Activated naive CD4-positive, alpha-beta T cell treated with Interleukin-2 at 50 U/mL for 16 hours (primary cell): Measurements from ENCODE around the gene KLHL14.
"Not testable (repeated sequence)": the region's sequence is repeated elsewhere in the genome, so short reads cannot be mapped to it uniquely, and the experiment has no call there.

ENCODE experiments used
- DNase-seq: peaks from one replicate; pipeline ENCODE4 v3.0.0-alpha.2; 2020

The KLHL14 gene, protein sequence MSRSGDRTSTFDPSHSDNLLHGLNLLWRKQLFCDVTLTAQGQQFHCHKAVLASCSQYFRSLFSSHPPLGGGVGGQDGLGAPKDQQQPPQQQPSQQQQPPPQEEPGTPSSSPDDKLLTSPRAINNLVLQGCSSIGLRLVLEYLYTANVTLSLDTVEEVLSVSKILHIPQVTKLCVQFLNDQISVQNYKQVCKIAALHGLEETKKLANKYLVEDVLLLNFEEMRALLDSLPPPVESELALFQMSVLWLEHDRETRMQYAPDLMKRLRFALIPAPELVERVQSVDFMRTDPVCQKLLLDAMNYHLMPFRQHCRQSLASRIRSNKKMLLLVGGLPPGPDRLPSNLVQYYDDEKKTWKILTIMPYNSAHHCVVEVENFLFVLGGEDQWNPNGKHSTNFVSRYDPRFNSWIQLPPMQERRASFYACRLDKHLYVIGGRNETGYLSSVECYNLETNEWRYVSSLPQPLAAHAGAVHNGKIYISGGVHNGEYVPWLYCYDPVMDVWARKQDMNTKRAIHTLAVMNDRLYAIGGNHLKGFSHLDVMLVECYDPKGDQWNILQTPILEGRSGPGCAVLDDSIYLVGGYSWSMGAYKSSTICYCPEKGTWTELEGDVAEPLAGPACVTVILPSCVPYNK

GRCh38 chr18:32772581-32773381, at the start of gene KLHL14:
TSS of gene KLHL14 (minus strand) at chr18:32773023. CDS start at chr18:32770591, 2,432 bp downstream.
- DNase-seq = no peak

GRCh38 chr18:32822197-32822596, 49.4 kb upstream of the KLHL14 start:
- DNase-seq = no peak

GRCh38 chr18:32815881-32816280, 43.1 kb upstream of the KLHL14 start:
- DNase-seq = no peak

DNA sequence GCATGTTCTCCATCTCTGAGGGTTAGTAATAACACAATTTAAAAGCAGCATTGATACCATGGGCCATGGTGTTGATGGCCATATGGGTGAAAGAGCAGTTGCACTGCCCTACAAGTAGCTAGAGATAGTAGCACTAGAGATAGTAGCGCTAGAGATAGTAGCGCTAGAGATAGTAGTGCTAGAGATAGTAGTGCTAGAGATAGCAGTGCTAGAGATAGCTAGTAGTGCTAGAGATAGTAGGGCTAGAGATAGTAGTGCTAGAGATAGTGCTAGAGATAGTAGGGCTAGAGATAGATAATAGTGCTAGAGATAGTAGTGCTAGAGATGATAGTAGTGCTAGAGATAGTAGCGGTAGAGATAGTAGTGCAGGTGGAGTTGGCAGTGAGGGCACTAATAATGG, 39.5 kb upstream of the KLHL14 start:
- no peak for DNase-seq

GRCh38 chr18:32810314-32810713, 37.5 kb upstream of the KLHL14 start:
- DNase-seq = no peak

GRCh38 chr18:32805354-32805753, 32.5 kb upstream of the KLHL14 start:
- no peak for DNase-seq

- no peak for DNase-seq
These were observed 31.5 kb upstream of the KLHL14 start for GRCh38 chr18:32804134-32804888.

GRCh38 chr18:32803568-32803967, 30.7 kb upstream of the KLHL14 start:
- no peak for DNase-seq

DNA sequence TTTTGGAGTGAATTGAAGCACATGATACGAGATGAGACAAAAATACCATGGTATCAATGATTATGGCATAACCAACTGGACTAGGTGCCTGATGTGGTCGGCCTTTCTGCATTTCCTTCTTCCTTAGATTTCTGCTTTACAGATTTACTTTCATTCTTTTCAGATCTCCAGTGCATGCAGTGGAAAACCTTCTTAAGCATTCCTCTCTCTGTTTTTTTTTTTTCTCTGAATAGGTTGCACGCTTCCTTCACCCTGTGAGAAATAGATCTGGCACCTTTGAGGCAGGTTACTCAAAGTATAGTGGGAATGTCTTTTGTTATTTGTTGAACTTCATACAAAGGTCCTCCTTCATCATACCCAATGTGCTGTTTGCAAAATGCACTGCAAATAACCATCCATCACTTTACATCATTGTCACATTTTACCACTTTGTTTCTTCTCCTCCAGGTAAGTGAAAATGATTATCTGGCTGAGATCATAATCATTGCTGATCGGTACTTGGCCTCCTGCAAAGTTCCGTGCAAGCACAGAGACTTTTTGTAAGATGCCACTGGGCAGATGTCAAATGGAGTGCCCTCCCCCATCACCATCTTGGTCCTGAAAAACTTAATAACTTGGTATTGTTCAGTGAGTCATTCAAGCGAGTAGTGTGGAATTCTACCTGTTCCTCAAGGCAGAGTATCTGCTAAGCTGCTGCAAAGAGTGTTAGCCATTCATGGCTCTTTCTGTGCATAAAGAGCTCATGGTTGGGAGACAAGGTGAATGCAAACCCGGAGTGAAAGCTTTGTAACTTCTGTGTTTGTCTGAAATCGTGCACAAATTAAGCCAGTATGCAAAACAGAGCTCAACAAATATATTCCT, 30.0 kb upstream of the KLHL14 start:
- no peak for DNase-seq

DNA sequence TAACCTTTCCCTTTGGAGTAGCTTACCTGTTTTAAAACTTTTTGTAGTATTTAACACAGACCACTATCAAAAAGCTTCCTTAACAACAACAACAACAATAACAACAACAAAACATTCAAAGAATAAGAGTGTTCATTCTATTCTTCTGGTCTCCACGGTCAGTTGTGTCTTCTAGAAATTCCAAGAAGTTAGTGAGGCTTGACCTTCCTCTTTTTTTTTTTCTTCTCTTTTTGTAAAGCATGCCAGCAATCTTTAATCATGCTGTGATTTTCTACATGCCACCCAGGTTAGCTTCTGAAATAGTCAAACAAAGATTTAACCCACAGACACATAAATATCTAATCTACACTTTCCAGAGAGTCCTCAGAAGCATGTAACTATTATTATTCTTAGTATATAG, 28.4 kb upstream of the KLHL14 start:
- DNase-seq = no peak

DNA sequence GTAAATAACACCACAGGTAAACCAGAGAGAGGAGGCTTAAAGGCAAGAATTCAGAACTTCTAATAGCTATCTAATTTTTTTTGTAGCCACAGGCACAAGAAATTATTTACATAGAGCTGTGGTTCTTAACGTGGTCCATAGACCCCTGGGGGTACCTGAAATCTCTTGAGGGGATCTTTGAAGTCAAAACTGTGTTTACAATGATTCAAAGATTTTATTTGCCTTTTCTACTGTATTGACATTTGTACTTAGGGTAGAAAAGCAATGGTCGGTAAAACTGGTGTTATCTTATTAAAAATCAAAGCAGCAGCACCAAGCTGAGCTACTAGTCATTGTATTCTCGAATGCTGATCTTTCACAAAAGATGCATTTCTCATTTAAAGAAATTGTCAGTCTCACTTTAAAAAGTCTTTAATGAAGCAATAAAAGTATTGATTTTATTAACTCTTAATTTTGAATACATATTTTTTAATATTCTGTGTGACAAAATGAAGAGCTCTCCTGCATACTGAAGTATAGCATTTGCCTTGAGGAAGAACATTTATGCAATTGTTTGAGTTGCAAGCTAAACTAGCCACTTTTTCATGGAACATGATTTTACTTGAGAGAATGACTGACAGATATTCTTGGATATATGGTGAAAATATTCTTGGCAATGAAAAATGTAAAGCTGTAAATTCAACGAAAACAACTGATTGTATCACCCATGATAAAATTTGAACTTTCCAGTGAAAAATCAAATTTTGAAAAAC, 25.6 kb upstream of the KLHL14 start:
- DNase-seq = no peak

GRCh38 chr18:32794667-32795066, 21.8 kb upstream of the KLHL14 start:
- DNase-seq = not testable (repeated sequence)

DNA sequence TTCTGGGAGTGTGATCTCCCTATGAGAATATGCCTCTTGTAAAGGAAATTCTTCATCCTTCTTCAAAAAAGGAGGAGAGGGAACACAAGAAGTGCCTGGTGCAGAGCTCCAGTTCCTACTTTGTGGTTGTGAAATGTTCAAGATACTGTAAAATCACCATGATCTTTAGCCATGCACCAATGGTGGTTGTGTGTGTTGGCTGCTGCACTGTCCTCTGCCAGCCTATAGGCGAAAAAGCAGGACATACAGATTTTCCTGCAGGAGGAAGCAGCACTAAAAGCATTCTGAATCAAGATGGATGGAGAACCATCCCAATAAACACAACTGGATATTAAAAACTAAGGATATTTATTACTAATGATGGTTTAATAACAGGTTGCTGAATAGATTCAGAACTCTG, 6.2 kb upstream of the KLHL14 start:
- DNase-seq = no peak

GRCh38 chr18:32777049-32777448, 4.2 kb upstream of the KLHL14 start:
- DNase-seq = no peak

- no peak for DNase-seq
These were observed 3.7 kb upstream of the KLHL14 start for GRCh38 chr18:32776561-32776960.

- no peak for DNase-seq
These were observed 2.8 kb upstream of the KLHL14 start for GRCh38 chr18:32775628-32776027.

DNA sequence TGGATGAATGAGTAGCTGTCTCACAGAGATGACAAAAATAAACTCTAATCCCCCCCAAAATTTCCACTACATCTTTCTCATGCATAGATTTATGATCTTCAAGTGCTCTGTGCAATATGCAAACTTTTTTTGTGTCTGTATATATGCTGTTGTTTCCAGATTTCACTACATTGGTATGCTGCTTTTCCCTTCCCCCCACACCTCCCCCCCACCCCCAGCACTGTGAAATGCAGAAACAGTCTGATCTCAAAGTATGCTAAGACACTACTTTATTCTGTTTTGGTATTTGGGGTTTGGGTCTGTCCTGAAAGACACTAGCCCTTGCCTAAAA, 524 bp upstream of the KLHL14 start:
- no peak for DNase-seq

GRCh38 chr18:32771871-32772580, 797 bp downstream of the KLHL14 start:
- no peak for DNase-seq

DNA sequence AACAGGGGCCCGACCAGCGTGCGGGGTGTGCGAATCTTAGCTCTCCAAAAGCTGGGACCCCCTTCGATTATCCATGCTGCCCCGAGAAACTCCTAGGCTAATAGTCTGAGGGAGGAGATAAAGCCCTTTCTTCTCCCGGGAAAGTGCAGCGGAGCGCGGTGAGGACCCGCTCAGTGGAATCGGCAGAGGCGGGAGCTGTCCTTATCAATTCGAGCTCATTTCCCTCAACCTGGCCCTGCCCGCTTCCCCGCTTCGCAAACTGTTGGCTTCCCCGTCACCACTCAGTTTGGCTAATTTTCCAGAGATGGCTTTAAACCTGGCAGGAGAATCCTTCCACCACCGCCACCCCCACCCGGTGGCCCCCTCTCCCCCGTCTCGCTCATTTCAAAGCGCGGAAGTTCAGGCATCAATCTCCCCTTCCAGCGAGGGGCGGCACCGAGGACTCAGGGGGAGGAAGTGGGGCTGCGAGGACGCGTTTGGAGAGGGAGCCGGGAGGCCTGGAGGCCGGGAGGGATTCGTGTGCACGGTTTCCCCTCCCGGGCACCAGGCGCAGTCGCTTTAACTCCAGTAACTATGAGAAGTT, 1.6 kb downstream of the KLHL14 start:
- no peak for DNase-seq

DNA sequence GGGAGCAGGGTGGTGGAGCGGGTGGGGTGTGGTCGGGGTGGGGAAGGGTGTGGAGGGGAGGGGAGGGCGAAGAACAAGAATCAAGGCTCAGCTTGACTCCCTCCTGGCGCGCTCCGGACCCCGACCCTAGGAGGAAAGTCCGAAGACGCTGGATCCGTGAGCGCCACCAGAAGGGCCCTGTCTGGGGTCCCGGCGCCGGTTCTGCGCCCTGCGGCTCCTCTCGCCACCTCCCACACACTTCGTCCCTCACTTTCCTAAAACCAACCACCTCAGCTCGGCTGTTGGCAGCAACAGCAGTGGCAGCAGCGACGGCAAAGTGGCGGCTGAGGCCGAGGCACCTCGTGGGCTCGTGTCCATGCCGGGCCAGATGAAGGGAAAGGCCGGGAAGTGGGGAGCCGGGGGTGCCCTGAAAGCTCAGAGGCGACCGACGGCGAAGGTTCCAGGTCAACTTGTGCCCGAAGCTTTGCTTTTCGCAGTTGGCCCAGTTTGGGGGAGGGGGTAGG, 2.1 kb downstream of the KLHL14 start:
- no peak for DNase-seq
